Upper lobe of left lung (tissue), 4 donors: ENCODE data around the gene TBCA.

Experiments
- CTCF ChIP-seq, 6 experiments: fragments of 450-650 bp in 4 of 6; fragments of 200-600 bp in 2 of 6; sonication (generic) in 2 of 6; IDR thresholded peaks; one replicate each; pipeline ENCODE4 v1.5.1; 2016 to 2019; ENCODE audit warnings: antibody characterized with exemption in 6 of 6
- EP300 ChIP-seq, 4 donors: sonication (generic); formaldehyde crosslinking; IDR thresholded peaks; one replicate each; pipeline ENCODE4 v1.5.1; 2017; ENCODE audit warnings: antibody characterized with exemption in 4 of 4, control low read depth in 2 of 4
- POLR2A ChIP-seq, 4 donors: fragments of 450-650 bp; IDR thresholded peaks; one replicate each; pipeline ENCODE4 v1.5.1; 2016 to 2017; ENCODE audit warnings: antibody characterized with exemption in 4 of 4, mild to moderate bottlenecking in 2 of 4

GRCh38 chr5:77743181-77743580, 33.0 kb downstream of the TBCA start:
- TF ChIP-seq EP300 (IDR thresholded peaks at IDR 0.05) (no peak), CTCF (IDR thresholded peaks at IDR 0.05) (no peak), POLR2A (IDR thresholded peaks at IDR 0.05) (no peak)
